Calu3 (cell line): ENCODE data around the gene CLIP4. TPM values are rescaled to one million over a fixed set of nuclear protein-coding genes. Genes with fewer than 3 reads are reported as not detected.

Experiments
- BruUV-seq: library from RNA; stranded (reverse); fragments of 400-500 nt; replicated peaks from 2 replicates; lab custom pipeline; 2021; lab: Mats Ljungman, UMichigan
- CTCF ChIA-PET: fragments of 300-600 bp; sonication (Branson Sonifier 250); formaldehyde crosslinking; loops from one replicate; lab custom pipeline; 2022; ENCODE audit warnings: antibody characterized with exemption; lab: Charles Lee
- DNase-seq: peaks from one replicate; pipeline ENCODE4 v3.0.0; 2022
- H3K27ac Mint-ChIP-seq: one replicate; pipeline ENCODE4 v1.8.0; 2022; ENCODE audit warnings: mixed read lengths; ENCODE audit not compliant: unreplicated experiment
- H3K27me3 Mint-ChIP-seq: one replicate; pipeline ENCODE4 v1.8.0; 2022; ENCODE audit warnings: mixed read lengths; ENCODE audit not compliant: unreplicated experiment
- H3K36me3 Mint-ChIP-seq: one replicate; pipeline ENCODE4 v1.8.0; 2022; ENCODE audit warnings: mild to moderate bottlenecking, moderate library complexity, mixed read lengths; ENCODE audit not compliant: insufficient read depth, unreplicated experiment
- H3K4me1 Mint-ChIP-seq: one replicate; pipeline ENCODE4 v1.8.0; 2022; ENCODE audit warnings: mild to moderate bottlenecking, low read depth, mixed read lengths; ENCODE audit not compliant: unreplicated experiment
- H3K4me3 Mint-ChIP-seq: one replicate; pipeline ENCODE4 v1.8.0; 2022; ENCODE audit warnings: mild to moderate bottlenecking, low read depth, moderate library complexity, mixed read lengths; ENCODE audit not compliant: unreplicated experiment
- H3K9me3 Mint-ChIP-seq: one replicate; pipeline ENCODE4 v1.8.0; 2022; ENCODE audit warnings: low read depth, mixed read lengths; ENCODE audit not compliant: unreplicated experiment
- intact Hi-C: fragments of 100-400 bp; cut with micrococcal nuclease; formaldehyde crosslinking; loops from one replicate; pipeline ENCODE4 v1.10.0; 2022; ENCODE audit not compliant: unreplicated experiment
- total RNA-seq: library from RNA; stranded (reverse); gene quantifications from 2 replicates; pipeline ENCODE4 v1.2.3, GENCODE V29; 2022
- TF ChIP-seq, protein P1 (sequence below): fragments of 200-600 bp; IDR thresholded peaks from one replicate; pipeline ENCODE4 v1.8.0; 2022; ENCODE audit warnings: antibody characterized with exemption; ENCODE audit not compliant: unreplicated experiment

Gene CLIP4
- total RNA-seq, 1 experiment from 2014 or later, result 184 TPM

DNA sequence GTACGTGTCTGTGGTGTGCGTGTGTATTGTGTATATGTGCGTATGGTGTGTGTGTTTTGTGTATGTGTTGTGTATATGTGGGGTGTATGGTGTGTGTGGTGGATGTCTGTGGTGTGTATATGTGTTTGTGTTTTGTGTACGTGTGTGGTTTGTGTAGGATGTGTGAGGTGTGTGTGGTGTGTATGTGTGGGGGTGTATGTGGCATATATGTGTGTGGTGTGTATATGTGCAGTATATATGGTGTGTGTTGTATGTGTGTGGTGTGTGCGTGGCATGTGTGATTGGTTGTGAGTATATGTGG lies 101.3 kb downstream of the CLIP4 start:
- Mint-ChIP-seq H3K9me3 (no peaks in the 10 kb centered on the region), H3K27me3 (no peaks in the 10 kb centered on the region), H3K4me1 (no peaks in the 10 kb centered on the region), H3K4me3 (no peak overlapping the region), H3K27ac (no peak overlapping the region), H3K36me3 (peaks cover 46% of the 10 kb centered on the region)
- DNase-seq, result no peak
- CTCF ChIA-PET, result no interaction called here
- TF ChIP-seq, protein P1, sequence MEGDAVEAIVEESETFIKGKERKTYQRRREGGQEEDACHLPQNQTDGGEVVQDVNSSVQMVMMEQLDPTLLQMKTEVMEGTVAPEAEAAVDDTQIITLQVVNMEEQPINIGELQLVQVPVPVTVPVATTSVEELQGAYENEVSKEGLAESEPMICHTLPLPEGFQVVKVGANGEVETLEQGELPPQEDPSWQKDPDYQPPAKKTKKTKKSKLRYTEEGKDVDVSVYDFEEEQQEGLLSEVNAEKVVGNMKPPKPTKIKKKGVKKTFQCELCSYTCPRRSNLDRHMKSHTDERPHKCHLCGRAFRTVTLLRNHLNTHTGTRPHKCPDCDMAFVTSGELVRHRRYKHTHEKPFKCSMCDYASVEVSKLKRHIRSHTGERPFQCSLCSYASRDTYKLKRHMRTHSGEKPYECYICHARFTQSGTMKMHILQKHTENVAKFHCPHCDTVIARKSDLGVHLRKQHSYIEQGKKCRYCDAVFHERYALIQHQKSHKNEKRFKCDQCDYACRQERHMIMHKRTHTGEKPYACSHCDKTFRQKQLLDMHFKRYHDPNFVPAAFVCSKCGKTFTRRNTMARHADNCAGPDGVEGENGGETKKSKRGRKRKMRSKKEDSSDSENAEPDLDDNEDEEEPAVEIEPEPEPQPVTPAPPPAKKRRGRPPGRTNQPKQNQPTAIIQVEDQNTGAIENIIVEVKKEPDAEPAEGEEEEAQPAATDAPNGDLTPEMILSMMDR, result no peak
- intact Hi-C loops, result no loop called here
- BruUV-seq, result no TSS peak

DNA sequence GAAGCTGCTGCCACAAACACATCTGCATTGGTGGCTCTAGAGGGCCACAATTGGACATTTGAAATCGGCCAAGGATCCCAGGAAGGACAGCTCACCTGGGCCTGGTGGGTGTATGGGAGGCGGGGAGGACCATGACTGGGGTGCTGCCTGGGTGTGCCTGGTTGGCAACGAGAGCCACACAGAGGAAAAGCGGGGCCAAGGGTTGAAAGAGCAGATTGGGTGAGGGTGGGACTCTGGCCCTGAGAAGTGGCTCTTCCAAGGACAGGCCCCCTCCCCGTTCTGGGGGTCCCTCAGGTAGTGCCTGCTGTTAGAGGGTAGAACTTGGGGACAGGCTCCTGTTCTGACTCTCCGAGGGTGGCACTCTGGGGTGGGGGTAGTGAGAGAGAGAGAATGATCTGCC lies 102.9 kb downstream of the CLIP4 start:
- intact Hi-C loops, result no loop called here
- CTCF ChIA-PET, result interaction anchor here (0.6 to 1.1 kb wide), 2 partner anchors 11 to 20 kb away, joined by 3 read pairs; no protein-coding TSS in a partner anchor
- Mint-ChIP-seq H3K36me3 (peaks cover 40% of the 10 kb centered on the region), H3K27me3 (no peaks in the 10 kb centered on the region), H3K4me1 (no peaks in the 10 kb centered on the region), H3K4me3 (no peak overlapping the region), H3K9me3 (no peaks in the 10 kb centered on the region), H3K27ac (peak overlapping the region; percentile 51)
- TF ChIP-seq, protein P1, result no peak
- no peak for DNase-seq
- BruUV-seq, result no TSS peak

DNA sequence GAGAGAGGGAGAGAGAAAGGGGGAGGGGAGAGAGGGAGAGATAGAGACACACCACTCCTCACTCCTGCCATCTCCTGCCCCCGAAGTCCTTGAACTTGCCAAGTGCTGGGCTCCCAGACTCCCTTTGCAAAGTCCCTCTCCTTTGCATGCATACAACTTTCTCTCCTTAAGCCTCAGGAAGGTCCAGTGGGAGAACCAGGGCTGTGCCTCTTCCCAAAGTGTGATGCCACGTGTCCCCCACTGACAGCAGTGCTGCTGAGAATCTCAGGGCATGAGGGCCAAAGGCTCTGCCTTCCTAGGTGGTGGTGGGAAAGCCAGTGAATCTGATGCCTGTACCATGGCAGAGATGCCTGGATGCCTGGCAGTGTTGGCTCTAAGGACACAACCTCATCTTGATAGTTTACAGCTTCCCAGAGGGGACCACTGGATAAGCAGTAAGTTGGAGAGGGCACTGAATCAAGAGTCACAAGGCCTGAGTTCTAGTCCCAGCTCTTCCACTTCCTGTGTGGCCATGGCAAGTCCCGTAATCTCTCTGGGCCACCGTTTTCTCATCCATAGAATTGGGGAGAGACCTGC lies 103.4 kb downstream of the CLIP4 start:
- intact Hi-C loops, result no loop called here
- Mint-ChIP-seq H3K4me1 (no peaks in the 10 kb centered on the region), H3K27me3 (no peaks in the 10 kb centered on the region), H3K4me3 (no peak overlapping the region), H3K9me3 (no peaks in the 10 kb centered on the region), H3K36me3 (peaks cover 41% of the 10 kb centered on the region), H3K27ac (no peak overlapping the region)
- no TSS peak for BruUV-seq
- CTCF ChIA-PET, result interaction anchor here (0.6 to 1.1 kb wide), 2 partner anchors 11 to 20 kb away, joined by 3 read pairs; no protein-coding TSS in a partner anchor
- TF ChIP-seq, protein P1, result no peak
- DNase-seq, result no peak

DNA sequence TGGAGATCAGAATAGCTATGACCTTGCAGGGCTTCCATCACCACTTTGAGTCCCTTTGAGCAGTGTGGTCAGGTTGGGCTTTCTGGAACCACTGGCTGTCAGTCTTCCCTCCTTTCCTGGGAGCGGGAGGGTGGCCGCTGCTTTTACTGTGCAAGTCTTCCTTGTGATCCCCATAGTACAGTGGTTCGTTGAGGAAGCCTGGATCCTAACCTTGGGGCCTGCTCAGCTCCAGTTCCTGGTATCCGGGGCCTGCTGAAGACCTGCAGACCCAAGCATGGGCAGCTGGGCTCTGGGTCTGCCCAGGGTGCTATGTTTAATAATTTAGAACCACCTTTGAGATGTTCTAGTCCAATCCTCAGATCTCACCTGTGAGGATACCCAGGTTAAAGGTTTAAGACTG lies 104.2 kb downstream of the CLIP4 start:
- DNase-seq, result no peak
- CTCF ChIA-PET, result no interaction called here
- TF ChIP-seq, protein P1, result no peak
- Mint-ChIP-seq H3K36me3 (peaks cover 42% of the 10 kb centered on the region), H3K27me3 (no peaks in the 10 kb centered on the region), H3K9me3 (no peaks in the 10 kb centered on the region), H3K4me1 (peaks cover 6% of the 10 kb centered on the region), H3K4me3 (no peak overlapping the region), H3K27ac (no peak overlapping the region)
- intact Hi-C loops, result no loop called here
- BruUV-seq, result no TSS peak
